ENCODE results near the gene SH3PXD2A. TPM values are rescaled to one million over a fixed set of nuclear protein-coding genes. Genes with fewer than 3 reads are reported as not detected.
"Not testable (repeated sequence)": the region's sequence is repeated elsewhere in the genome, so short reads cannot be mapped to it uniquely, and the experiment has no call there.

Gene SH3PXD2A
- total RNA-seq, 1 experiment from 2014 or later, result 5.4 TPM

- H3K4me1 ChIP-seq, result peaks cover 12% of the 10 kb centered on the region
- no peaks in the 10 kb centered on the region for H3K27me3 ChIP-seq
- no peaks in the 10 kb centered on the region for H3K36me3 ChIP-seq
- no peak overlapping the region for H3K4me3 ChIP-seq
- no peak for DNase-seq
- H3K9me3 ChIP-seq (replicated peaks), result no peaks in the 10 kb centered on the region
- H3K27ac ChIP-seq, result no peak overlapping the region
Observed at GRCh38 chr10:103619424-103620351, 235.7 kb downstream of the SH3PXD2A start.

GRCh38 chr10:103618575-103619423 lies 236.6 kb downstream of the SH3PXD2A start:
- Histone ChIP-seq H3K36me3 (no peaks in the 10 kb centered on the region), H3K4me3 (no peak overlapping the region), H3K4me1 (peaks cover 17% of the 10 kb centered on the region), H3K9me3 (replicated peaks) (no peaks in the 10 kb centered on the region), H3K27me3 (no peaks in the 10 kb centered on the region), H3K27ac (no peak overlapping the region)
- peak in 1 of 2 experiments; percentile 36 for DNase-seq

DNA sequence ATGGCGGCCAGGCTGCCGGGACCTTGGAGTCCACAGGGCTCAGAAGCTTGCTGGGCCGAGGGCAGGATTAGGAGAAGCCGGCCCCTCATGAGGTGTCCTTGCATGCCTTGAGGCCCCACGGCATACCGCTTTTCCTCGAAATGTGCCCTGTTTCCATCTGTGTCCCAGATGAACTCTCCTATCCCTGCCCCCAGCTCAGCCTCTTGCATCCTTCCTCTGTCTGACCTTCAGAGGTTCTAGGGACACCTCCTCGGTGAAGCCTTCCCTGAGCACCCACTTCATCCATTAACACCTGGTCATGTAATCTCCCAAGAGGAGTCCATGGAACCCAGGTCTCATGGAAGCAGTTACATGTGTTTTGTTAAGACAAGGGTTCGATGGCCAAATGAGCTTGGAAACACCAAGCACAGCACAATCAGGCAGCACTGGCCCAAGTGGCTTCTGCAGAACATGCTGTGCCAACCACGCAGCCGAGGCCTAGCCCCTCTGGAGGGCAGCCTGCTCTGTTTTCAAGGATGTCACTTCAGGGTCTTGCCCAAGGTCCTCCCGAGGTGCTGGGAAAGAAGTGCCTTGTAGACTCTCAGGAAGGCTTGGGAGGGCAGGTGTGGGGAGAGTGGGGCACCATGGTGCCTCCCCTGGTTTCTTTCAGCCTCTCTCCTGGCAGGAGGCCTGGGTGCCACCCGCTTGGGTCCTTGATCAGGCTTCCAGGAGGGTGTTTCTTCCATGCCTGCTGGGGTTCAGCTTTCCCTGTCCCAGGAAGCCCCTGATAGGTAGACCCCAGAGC lies 237.6 kb downstream of the SH3PXD2A start:
- Histone ChIP-seq H3K36me3 (no peaks in the 10 kb centered on the region), H3K27me3 (no peaks in the 10 kb centered on the region), H3K27ac (no peak overlapping the region), H3K9me3 (replicated peaks) (no peaks in the 10 kb centered on the region), H3K4me3 (no peak overlapping the region), H3K4me1 (peaks cover 27% of the 10 kb centered on the region)
- no peak for DNase-seq

DNA sequence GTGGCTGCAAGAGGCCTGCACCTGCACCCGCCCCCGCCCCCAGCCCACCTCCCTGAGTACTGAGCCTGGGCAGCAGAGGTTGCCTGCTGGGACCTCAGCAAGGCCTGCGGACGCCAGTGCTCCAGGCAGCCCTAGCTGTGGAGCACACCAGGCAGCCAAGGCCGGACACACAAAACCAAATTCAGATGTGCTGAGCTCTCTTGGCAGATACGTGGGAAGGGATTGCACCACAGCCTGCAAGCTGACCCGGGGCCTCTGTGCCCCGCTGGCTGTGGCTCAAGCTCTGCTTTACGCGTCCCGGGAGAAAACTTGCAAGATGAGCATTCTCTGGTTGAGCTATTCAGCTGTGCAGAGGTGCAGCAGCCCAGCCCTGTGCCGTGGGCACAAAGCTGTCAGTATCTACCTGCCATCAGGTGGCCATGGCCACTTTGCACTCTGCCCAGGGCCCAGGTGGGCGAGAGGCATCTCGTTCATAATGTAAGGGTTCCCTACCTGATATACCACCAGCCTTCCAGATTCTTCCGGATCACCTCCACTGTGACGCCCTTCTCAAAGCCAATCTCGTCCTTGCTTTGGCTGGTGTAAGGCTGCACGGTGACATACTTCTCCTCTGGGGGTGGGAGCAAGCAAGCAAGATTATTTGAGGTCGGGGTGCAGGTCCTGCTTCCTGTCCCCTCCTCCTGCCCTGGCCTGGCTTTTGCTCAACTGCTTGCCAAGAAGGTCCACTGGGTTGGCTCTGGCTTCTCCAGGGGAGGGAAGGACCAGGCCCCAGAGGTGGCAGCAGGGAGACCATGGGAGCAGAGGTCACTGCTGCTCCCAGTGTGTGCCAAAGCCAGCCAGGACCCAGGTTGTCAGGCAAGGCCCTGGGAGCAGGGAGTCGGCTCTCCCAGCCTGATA lies 238.4 kb downstream of the SH3PXD2A start:
- no peaks in the 10 kb centered on the region for H3K9me3 ChIP-seq (replicated peaks)
- H3K27me3 ChIP-seq, result no peaks in the 10 kb centered on the region
- H3K36me3 ChIP-seq, result no peaks in the 10 kb centered on the region
- H3K4me3 ChIP-seq, result no peak overlapping the region
- no peak overlapping the region for H3K27ac ChIP-seq
- no peak for DNase-seq
- peaks cover 33% of the 10 kb centered on the region for H3K4me1 ChIP-seq

GRCh38 chr10:103614306-103615158 lies 240.8 kb downstream of the SH3PXD2A start:
- H3K36me3 ChIP-seq, result no peaks in the 10 kb centered on the region
- H3K27ac ChIP-seq, result no peak overlapping the region
- H3K4me1 ChIP-seq, result peaks cover 32% of the 10 kb centered on the region

GRCh38 chr10:103613616-103614015 lies 241.8 kb downstream of the SH3PXD2A start:
- peaks cover 23% of the 10 kb centered on the region for H3K4me1 ChIP-seq
- H3K36me3 ChIP-seq, result no peaks in the 10 kb centered on the region
- H3K27me3 ChIP-seq, result no peaks in the 10 kb centered on the region
- H3K27ac ChIP-seq, result peak overlapping the region; percentile 59
- no peak overlapping the region for H3K4me3 ChIP-seq
- peak; percentile 84 to 92 for DNase-seq
- H3K9me3 ChIP-seq (replicated peaks), result no peaks in the 10 kb centered on the region

More at GRCh38 chr10:103614306-103615158, 240.8 kb downstream of the SH3PXD2A start:
- H3K4me3 ChIP-seq, result no peak overlapping the region
- no peaks in the 10 kb centered on the region for H3K27me3 ChIP-seq
- H3K9me3 ChIP-seq (replicated peaks), result no peaks in the 10 kb centered on the region
- no peak for DNase-seq

- Histone ChIP-seq H3K27ac (peak overlapping the region; percentile 59), H3K9me3 (replicated peaks) (no peaks in the 10 kb centered on the region), H3K4me1 (peaks cover 23% of the 10 kb centered on the region), H3K36me3 (no peaks in the 10 kb centered on the region), H3K27me3 (no peaks in the 10 kb centered on the region), H3K4me3 (no peak overlapping the region)
- peak in 1 of 2 experiments; percentile 30 for DNase-seq
Observed at GRCh38 chr10:103612462-103613365, 242.7 kb downstream of the SH3PXD2A start.

DNA sequence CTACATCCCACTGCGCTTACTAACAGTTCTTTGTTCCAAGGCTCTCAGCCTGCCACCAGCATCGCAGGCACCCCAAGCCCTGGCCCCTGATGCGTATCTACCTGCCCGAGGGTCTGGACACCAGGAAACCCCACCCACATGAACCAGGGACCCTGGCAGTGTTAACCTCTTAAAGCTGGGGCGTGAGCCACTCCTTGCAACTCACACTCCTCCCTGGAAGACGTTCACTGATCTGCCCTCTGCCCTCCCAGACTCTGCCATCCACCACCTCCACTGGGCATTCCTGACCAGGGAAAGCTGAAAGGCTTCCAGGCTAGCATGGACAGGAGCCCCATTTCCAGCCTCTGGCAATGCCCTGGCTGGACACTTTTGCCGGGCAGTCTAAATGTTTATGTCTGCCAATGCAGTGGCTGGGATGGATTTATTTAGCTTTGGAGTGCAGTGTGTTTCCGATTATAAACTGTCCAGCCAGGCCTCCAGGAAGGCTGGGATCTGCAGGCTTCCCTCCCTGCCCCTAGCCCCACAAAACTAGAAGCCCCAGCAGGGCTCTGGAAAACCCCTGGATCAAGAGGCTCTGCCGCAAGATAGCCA lies 244.4 kb downstream of the SH3PXD2A start:
- no peak for DNase-seq
- Histone ChIP-seq H3K36me3 (no peaks in the 10 kb centered on the region), H3K4me1 (peaks cover 23% of the 10 kb centered on the region), H3K4me3 (no peak overlapping the region), H3K27me3 (no peaks in the 10 kb centered on the region), H3K9me3 (replicated peaks) (no peaks in the 10 kb centered on the region), H3K27ac (no peak overlapping the region)

GRCh38 chr10:103610083-103610472 lies 245.3 kb downstream of the SH3PXD2A start:
- peaks cover 21% of the 10 kb centered on the region for H3K4me1 ChIP-seq
- no peaks in the 10 kb centered on the region for H3K36me3 ChIP-seq
- no peaks in the 10 kb centered on the region for H3K27me3 ChIP-seq
- no peak for DNase-seq
- H3K9me3 ChIP-seq (replicated peaks), result no peaks in the 10 kb centered on the region
- H3K27ac ChIP-seq, result no peak overlapping the region
- H3K4me3 ChIP-seq, result no peak overlapping the region

- H3K27ac ChIP-seq, result no peak overlapping the region
- H3K36me3 ChIP-seq, result no peaks in the 10 kb centered on the region
- DNase-seq, result no peak
- no peaks in the 10 kb centered on the region for H3K27me3 ChIP-seq
- H3K4me1 ChIP-seq, result peaks cover 21% of the 10 kb centered on the region
- H3K9me3 ChIP-seq (replicated peaks), result no peaks in the 10 kb centered on the region
- H3K4me3 ChIP-seq, result no peak overlapping the region
Observed at GRCh38 chr10:103609231-103610082, 245.9 kb downstream of the SH3PXD2A start.

DNA sequence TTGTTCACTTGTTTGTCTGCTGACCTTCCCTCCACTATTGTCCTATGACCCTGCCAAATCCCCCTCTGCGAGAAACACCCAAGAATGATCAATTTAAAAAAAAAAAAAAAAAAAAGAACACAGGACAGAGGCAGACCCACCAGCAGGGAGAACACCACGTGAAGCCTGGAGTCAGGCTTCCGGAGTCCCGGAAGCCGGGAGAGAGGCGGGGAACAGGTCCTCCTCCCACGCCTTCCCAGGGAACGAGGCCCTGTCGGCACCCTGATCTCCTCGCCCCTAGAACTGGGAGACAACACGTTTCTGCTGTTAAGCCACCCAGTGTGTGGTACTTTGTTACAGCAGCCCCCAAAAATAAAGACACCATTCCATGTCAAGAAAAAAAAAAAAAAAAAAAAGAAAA lies 247.3 kb downstream of the SH3PXD2A start:
- H3K4me1 ChIP-seq; H3K27me3 ChIP-seq; H3K36me3 ChIP-seq; H3K27ac ChIP-seq; DNase-seq; H3K9me3 ChIP-seq (replicated peaks); H3K4me3 ChIP-seq: not testable (repeated sequence)
